Measurements from ENCODE around the gene ZIC4. TPM values are rescaled to one million over a fixed set of nuclear protein-coding genes. Genes with fewer than 3 reads are reported as not detected.

The ZIC4 gene
- total RNA-seq (2014; rRNA removed; shearing (Covaris generic)), result not detected in 2 replicates
- polyA plus RNA-seq (2016; fragmentation: Nextera tagmentation; extraction: Ambion mirVana), result 0.12 TPM in 1 of 2 replicates, not detected in the other
- long read RNA-seq, result 0 reads

DNA sequence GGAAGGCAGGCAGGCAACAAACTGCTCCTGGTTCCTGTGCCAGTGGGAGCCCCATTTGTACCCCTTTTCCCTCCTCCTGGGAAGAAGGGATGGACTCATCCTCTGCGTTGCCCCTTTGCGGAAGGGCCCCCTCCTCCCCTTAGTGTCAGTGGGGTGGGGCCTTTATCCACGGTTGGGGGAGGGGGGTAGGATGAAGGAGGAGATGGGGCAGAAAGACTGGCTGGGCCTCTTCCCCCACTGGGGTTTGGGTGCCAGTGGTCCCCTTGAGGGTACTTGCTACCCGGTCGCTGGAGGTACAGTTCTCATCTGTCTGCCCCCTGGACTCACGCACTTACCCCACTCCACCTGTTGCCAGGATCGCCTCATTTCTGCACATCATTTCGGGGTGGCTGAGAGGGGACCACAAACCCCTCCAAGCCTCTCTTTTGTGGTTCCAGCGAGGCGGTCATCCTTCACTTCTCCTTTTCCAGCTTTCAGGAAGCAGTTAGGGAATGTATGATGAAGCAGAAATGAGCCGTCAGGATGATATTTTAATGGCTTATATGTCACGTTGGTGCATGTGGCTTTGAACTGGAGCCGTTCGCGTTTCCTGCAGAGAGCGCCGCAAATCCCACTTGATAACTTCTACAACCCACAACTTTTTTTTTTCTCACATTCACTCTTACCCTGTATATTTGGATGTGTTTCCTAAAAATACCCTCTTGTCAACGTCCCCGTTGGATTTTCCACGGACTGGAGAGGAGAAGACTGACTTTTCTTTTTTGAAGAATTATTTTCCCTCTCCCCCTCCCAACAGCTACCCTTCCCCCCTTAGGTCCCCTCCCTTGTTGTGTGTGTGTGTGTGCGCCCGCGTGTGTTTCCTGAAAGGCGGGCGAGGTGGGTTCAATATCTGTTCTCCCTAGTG lies at the start of gene ZIC4:
Gene ZIC4, minus strand, starts transcription at position 516 of the 904 bp plus-strand sequence. CDS start 3,746 bp downstream, outside the sequence.
- no peak within 1 kb of the TSS for H3K27ac ChIP-seq (ENCODE audit: low read depth)
- H3K4me1 ChIP-seq (ENCODE audit: insufficient read depth), result peaks cover 81% of the 10 kb centered on the region
- DNase-seq (ENCODE audit: low spot score), result peak; percentile 18
- Mint-ChIP-seq H3K4me1 (peaks cover 81% of the 10 kb centered on the region), H3K27me3 (ENCODE audit: insufficient read depth, low read depth, poor library complexity) (peaks cover 99% of the 10 kb centered on the region), H3K4me3 (peak within 1 kb of the TSS; percentile 79), H3K27ac (no peak within 1 kb of the TSS), H3K9me3 (peaks cover 8% of the 10 kb centered on the region; the same call in 2 of the 3 replicates), H3K36me3 (ENCODE audit: low read depth) (no peaks in the 10 kb centered on the region)
- H4K20me1 ChIP-seq (replicated peaks; ENCODE audit: insufficient read depth), result no peaks in the 10 kb centered on the region; the same call in 1 of the 2 replicates
- H3K4me2 ChIP-seq, result peak within 1 kb of the TSS; percentile 95
- H3K9me2 ChIP-seq (ENCODE audit: insufficient read depth), result no peaks in the 10 kb centered on the region
- no peaks in the 10 kb centered on the region for H3K79me2 ChIP-seq (replicated peaks; ENCODE audit: insufficient read depth)
- no peak for ATAC-seq
- H3K36me3 ChIP-seq (ENCODE audit: insufficient read depth), result no peaks in the 10 kb centered on the region
- no peak for TF ChIP-seq EZH2phosphoT487 (IDR thresholded peaks at IDR 0.05; ENCODE audit: unreplicated experiment)
- no peak for TF ChIP-seq NANOG (IDR thresholded peaks at IDR 0.05; ENCODE audit: borderline replicate concordance)
- TF ChIP-seq EZH2 (IDR thresholded peaks at IDR 0.05; ENCODE audit: low read depth, unreplicated experiment), result peak; percentile 79
- H3F3A ChIP-seq (replicated peaks; ENCODE audit: low read depth), result peaks cover 50% of the 10 kb centered on the region
- H3K4me3 ChIP-seq, result peak within 1 kb of the TSS; percentile 71
- H2AFZ ChIP-seq, result 0 out of 2 replicates have a peak within 1 kb of the TSS, but pooled peaks have one; percentile 43
- H3K27me3 ChIP-seq (ENCODE audit: insufficient read depth), result peaks cover 98% of the 10 kb centered on the region

DNA sequence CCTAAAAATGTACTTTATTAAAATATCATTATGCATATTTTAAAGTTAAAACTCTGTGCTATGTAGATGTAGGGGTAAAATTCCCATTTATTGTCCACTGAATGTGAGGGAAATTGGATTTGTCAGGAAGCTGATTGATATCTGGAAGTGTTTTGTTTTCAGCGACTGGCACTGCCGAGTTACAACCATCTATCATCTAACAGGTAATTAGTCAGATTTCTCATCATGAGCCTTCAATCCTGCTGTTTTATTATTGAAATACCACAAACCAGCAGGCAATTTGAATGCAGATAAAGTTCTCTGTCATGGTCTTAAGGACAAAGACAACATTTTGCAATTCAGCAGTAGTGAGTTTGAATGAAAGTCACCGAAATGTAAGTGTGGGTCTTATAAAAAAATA lies 43.3 kb upstream of the ZIC4 start:
- Mint-ChIP-seq H3K4me3 (peak overlapping the region; percentile 51; the same call in 1 of the 3 replicates), H3K36me3 (ENCODE audit: low read depth) (no peaks in the 10 kb centered on the region), H3K27ac (peak overlapping the region; percentile 48; the same call in 1 of the 2 replicates), H3K27me3 (ENCODE audit: insufficient read depth, low read depth, poor library complexity) (peaks cover 2% of the 10 kb centered on the region), H3K4me1 (peaks cover 16% of the 10 kb centered on the region), H3K9me3 (no peaks in the 10 kb centered on the region)
- Histone ChIP-seq H2AFZ (no peak overlapping the region), H3K4me2 (peak overlapping the region; percentile 63), H3K27me3 (ENCODE audit: insufficient read depth) (no peaks in the 10 kb centered on the region), H3K4me1 (ENCODE audit: insufficient read depth) (peaks cover 21% of the 10 kb centered on the region), H3K36me3 (ENCODE audit: insufficient read depth) (no peaks in the 10 kb centered on the region), H4K20me1 (replicated peaks; ENCODE audit: insufficient read depth) (no peaks in the 10 kb centered on the region), H3K9me2 (ENCODE audit: insufficient read depth) (no peaks in the 10 kb centered on the region), H3K27ac (ENCODE audit: low read depth) (no peak overlapping the region), H3F3A (replicated peaks; ENCODE audit: low read depth) (no peaks in the 10 kb centered on the region), H3K4me3 (peak overlapping the region; percentile 15; the same call in 1 of the 2 replicates), H3K79me2 (replicated peaks; ENCODE audit: insufficient read depth) (no peaks in the 10 kb centered on the region)
- no peak; the same call in 2 of the 3 replicates for ATAC-seq
- TF ChIP-seq, protein P1, sequence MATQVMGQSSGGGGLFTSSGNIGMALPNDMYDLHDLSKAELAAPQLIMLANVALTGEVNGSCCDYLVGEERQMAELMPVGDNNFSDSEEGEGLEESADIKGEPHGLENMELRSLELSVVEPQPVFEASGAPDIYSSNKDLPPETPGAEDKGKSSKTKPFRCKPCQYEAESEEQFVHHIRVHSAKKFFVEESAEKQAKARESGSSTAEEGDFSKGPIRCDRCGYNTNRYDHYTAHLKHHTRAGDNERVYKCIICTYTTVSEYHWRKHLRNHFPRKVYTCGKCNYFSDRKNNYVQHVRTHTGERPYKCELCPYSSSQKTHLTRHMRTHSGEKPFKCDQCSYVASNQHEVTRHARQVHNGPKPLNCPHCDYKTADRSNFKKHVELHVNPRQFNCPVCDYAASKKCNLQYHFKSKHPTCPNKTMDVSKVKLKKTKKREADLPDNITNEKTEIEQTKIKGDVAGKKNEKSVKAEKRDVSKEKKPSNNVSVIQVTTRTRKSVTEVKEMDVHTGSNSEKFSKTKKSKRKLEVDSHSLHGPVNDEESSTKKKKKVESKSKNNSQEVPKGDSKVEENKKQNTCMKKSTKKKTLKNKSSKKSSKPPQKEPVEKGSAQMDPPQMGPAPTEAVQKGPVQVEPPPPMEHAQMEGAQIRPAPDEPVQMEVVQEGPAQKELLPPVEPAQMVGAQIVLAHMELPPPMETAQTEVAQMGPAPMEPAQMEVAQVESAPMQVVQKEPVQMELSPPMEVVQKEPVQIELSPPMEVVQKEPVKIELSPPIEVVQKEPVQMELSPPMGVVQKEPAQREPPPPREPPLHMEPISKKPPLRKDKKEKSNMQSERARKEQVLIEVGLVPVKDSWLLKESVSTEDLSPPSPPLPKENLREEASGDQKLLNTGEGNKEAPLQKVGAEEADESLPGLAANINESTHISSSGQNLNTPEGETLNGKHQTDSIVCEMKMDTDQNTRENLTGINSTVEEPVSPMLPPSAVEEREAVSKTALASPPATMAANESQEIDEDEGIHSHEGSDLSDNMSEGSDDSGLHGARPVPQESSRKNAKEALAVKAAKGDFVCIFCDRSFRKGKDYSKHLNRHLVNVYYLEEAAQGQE (IDR thresholded peaks at IDR 0.05; ENCODE audit: unreplicated experiment), result no peak
- TF ChIP-seq NANOG (IDR thresholded peaks at IDR 0.05; ENCODE audit: borderline replicate concordance), result peak; percentile 78
- peak; percentile 19 for DNase-seq (ENCODE audit: low spot score)

All from GM23338 (cell line).